Osteoblast (primary cell): Measurements from ENCODE around the gene ASPSCR1. TPM values are rescaled to one million over a fixed set of nuclear protein-coding genes. Genes with fewer than 3 reads are reported as not detected.
"Not testable (repeated sequence)": the region's sequence is repeated elsewhere in the genome, so short reads cannot be mapped to it uniquely, and the experiment has no call there.

ENCODE experiments used
- DNase-seq: peaks from one replicate; pipeline ENCODE4 v3.0.0; 2011; ENCODE audit warnings: low spot score, mixed read lengths; ENCODE audit not compliant: insufficient read length; ENCODE audit errors: missing footprints
- H2AFZ ChIP-seq: 2 replicates; pipeline ENCODE4 v1.6.0; 2011; ENCODE audit warnings: mild to moderate bottlenecking, low read length
- H3K27ac ChIP-seq: 2 replicates; pipeline ENCODE4 v1.5.1; 2011; ENCODE audit warnings: mild to moderate bottlenecking, low read depth, low read length, moderate library complexity
- H3K27me3 ChIP-seq: 2 replicates; pipeline ENCODE4 v1.6.0; 2012; ENCODE audit warnings: mild to moderate bottlenecking, control low read depth, inconsistent platforms, low read length, moderate library complexity; ENCODE audit not compliant: insufficient read depth
- H3K36me3 ChIP-seq: 2 replicates; pipeline ENCODE4 v1.5.1; 2011; ENCODE audit warnings: mild to moderate bottlenecking, low read length, control low read depth, moderate library complexity; ENCODE audit not compliant: insufficient read depth
- H3K4me1 ChIP-seq: 2 replicates; pipeline ENCODE4 v1.5.1; 2011; ENCODE audit warnings: mild to moderate bottlenecking, low read length, control low read depth, moderate library complexity; ENCODE audit not compliant: insufficient read depth
- H3K4me2 ChIP-seq: 2 replicates; pipeline ENCODE4 v1.6.0; 2011; ENCODE audit warnings: mild to moderate bottlenecking, low read length; ENCODE audit not compliant: insufficient read depth
- H3K4me3 ChIP-seq: fragments of 200-600 bp; sonication (generic); 3 replicates; pipeline ENCODE4 v1.5.1; 2012; ENCODE audit warnings: mild to moderate bottlenecking, low read length, inconsistent platforms; ENCODE audit not compliant: insufficient read depth
- H3K79me2 ChIP-seq: 2 replicates; pipeline ENCODE4 v1.6.0; 2012; ENCODE audit warnings: mild to moderate bottlenecking, low read length, control low read depth, inconsistent platforms; ENCODE audit not compliant: insufficient read depth
- H3K9me3 ChIP-seq: 2 replicates; pipeline ENCODE4 v1.5.1; 2011; ENCODE audit warnings: low read depth, low read length, control low read depth
- H4K20me1 ChIP-seq: 2 replicates; pipeline ENCODE4 v1.6.0; 2012; ENCODE audit warnings: mild to moderate bottlenecking, low read length, control low read depth; ENCODE audit not compliant: insufficient read depth
- total RNA-seq: library from RNA; depleted of rRNA; stranded (reverse); fragments of >200 nt; gene quantifications from 2 replicates; pipeline ENCODE4 v1.2.3, GENCODE V29; 2012
- TF ChIP-seq, protein P1 (sequence below): IDR thresholded peaks from 2 replicates; pipeline ENCODE4 v1.5.1; 2011; ENCODE audit warnings: mild to moderate bottlenecking, low read depth, low read length, moderate library complexity; ENCODE audit errors: extremely low read depth

Gene ASPSCR1
- total RNA-seq, 1 donor: 35.8 TPM

DNA sequence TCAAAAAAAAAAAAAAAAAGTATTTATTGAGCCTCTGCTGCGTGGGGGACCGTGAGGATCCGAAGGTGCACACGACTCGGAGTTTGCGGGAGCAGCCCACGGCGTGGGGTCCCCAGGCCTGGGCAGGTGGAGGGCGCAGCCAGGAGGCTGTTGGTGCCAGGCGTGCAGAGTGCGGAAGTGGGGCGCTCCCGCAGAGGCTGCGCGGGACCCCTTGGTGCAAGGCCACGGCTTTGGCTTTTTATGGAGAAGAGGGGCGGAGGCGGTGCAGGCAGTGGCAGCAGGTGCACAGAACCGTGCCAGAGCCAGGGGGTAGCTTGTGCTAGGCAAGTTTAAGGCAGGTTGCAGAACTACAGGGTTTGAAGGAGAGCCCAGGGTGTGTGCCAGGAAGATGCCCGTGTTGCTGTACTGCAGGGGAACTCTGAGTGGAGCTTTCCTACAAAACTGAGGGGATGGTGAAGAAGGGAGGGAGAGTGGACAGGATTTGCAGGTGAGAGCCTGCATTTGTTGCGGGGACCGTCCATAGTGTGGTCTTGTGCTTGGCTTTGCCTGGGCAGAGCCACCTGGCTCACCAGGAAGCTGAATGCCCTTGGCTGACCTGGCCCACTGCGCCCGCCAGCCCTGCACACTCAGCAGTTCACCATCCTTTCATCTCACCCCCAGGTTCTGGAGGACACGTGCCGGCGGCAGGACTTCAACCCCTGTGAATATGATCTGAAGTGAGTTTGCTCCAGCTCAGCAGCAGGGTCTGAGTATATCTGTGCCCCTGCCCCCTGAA lies 1.3 kb downstream of the ASPSCR1 start:
- Histone ChIP-seq H3K27me3 (no peaks in the 10 kb centered on the region), H3K27ac (no peak overlapping the region), H3K79me2 (peaks cover 16% of the 10 kb centered on the region), H3K9me3 (no peaks in the 10 kb centered on the region), H3K4me1 (peaks cover 7% of the 10 kb centered on the region), H4K20me1 (no peaks in the 10 kb centered on the region), H3K4me2 (peak overlapping the region; percentile 85), H3K36me3 (peaks cover 11% of the 10 kb centered on the region), H2AFZ (no peak overlapping the region), H3K4me3 (peak overlapping the region; percentile 89)
- no peak for DNase-seq
- TF ChIP-seq, protein P1, sequence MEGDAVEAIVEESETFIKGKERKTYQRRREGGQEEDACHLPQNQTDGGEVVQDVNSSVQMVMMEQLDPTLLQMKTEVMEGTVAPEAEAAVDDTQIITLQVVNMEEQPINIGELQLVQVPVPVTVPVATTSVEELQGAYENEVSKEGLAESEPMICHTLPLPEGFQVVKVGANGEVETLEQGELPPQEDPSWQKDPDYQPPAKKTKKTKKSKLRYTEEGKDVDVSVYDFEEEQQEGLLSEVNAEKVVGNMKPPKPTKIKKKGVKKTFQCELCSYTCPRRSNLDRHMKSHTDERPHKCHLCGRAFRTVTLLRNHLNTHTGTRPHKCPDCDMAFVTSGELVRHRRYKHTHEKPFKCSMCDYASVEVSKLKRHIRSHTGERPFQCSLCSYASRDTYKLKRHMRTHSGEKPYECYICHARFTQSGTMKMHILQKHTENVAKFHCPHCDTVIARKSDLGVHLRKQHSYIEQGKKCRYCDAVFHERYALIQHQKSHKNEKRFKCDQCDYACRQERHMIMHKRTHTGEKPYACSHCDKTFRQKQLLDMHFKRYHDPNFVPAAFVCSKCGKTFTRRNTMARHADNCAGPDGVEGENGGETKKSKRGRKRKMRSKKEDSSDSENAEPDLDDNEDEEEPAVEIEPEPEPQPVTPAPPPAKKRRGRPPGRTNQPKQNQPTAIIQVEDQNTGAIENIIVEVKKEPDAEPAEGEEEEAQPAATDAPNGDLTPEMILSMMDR: no peak

DNA sequence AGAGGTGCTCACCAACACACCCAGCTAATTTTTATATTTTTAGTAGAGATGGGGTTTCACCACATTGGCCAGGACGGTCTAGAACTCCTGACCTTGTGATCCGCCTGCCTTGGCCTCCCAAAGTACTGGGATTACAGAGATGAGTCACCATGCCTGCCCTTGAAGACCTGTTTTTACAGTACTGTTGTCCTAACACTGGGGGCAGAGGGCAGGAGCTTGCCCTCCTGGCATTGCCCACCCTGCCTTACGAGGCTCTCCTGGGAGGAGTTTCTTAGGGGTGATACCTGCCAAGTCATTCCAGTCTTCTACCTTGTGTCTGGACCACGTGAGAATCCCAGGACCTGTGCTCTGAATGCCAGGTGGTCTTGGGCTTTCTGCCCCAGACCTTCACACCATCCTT lies 2.7 kb downstream of the ASPSCR1 start:
- Histone ChIP-seq H3K4me3 (no peak overlapping the region), H3K79me2 (peaks cover 16% of the 10 kb centered on the region), H3K9me3 (no peaks in the 10 kb centered on the region), H3K36me3 (peaks cover 15% of the 10 kb centered on the region), H3K27ac (no peak overlapping the region), H3K4me2 (no peak overlapping the region), H4K20me1 (no peaks in the 10 kb centered on the region), H3K4me1 (peaks cover 7% of the 10 kb centered on the region), H3K27me3 (no peaks in the 10 kb centered on the region), H2AFZ (no peak overlapping the region)
- DNase-seq: no peak
- TF ChIP-seq, protein P1: no peak

DNA sequence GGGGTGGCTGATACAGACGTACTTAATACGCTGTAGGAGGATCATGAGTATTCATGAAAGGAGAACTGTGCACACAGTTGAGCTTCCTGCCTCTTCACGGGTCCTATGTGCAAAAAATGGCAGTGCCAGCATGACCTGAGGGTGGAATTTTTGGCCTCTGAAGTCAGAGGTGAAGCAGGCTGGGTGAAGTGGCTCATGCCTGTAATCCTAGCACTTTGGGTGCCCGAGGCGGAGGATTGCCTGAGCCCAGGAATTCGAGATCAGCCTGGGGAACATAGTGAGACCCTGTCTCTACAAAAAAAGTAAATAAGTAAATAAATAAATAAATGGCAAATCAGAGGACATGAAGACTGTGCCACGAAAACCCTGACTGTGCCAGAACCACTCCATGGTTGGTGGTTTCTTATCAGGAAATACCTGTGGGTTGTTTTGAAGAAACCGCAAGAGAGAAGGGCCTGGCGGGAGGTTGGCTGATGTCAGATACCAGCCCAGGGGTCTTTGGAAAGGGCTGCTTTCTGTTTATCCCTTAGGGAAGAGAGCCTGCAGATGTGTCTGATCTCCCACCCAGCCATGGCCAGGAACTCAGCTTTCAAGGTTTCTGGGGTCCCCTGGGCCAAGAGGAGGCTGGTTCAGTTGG lies 3.4 kb downstream of the ASPSCR1 start:
- no peak overlapping the region for H3K4me3 ChIP-seq
- no peak overlapping the region for H3K4me2 ChIP-seq
- H3K4me1 ChIP-seq: peaks cover 7% of the 10 kb centered on the region

DNA sequence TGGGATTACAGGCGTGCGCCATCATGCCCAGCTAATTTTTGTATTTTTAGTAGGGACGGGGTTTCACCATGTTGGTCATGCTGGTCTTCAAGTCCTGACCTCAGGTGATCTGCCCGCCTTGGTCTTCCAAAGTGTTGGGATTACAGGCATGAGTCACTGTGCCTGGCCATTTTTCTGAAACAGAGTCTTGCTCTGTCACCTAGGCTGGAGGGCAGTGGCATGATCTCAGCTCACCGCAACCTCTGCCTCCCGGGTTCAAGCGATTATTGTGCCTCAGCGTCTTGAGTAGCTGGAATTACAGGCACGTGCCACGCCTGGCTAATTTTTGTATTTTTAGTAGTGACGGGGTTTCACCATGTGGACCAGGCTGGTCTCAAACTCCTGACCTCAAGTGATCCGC lies 4.1 kb downstream of the ASPSCR1 start:
- H3K4me3 ChIP-seq, H3K4me2 ChIP-seq, DNase-seq, H3K27me3 ChIP-seq, H3K27ac ChIP-seq, H2AFZ ChIP-seq, H4K20me1 ChIP-seq, H3K9me3 ChIP-seq, H3K4me1 ChIP-seq: not testable (repeated sequence)
- H3K36me3 ChIP-seq: peaks cover 28% of the 10 kb centered on the region
- peaks cover 16% of the 10 kb centered on the region for H3K79me2 ChIP-seq

More for the DNA sequence above, 3.4 kb downstream of the ASPSCR1 start:
- Histone ChIP-seq H4K20me1 (no peaks in the 10 kb centered on the region), H3K27me3 (no peaks in the 10 kb centered on the region), H2AFZ (no peak overlapping the region), H3K36me3 (peaks cover 22% of the 10 kb centered on the region), H3K79me2 (peaks cover 16% of the 10 kb centered on the region), H3K27ac (no peak overlapping the region), H3K9me3 (no peaks in the 10 kb centered on the region)
- no peak for DNase-seq
- TF ChIP-seq, protein P1: no peak
